ENCODE results near the gene CACNG7.

DNA sequence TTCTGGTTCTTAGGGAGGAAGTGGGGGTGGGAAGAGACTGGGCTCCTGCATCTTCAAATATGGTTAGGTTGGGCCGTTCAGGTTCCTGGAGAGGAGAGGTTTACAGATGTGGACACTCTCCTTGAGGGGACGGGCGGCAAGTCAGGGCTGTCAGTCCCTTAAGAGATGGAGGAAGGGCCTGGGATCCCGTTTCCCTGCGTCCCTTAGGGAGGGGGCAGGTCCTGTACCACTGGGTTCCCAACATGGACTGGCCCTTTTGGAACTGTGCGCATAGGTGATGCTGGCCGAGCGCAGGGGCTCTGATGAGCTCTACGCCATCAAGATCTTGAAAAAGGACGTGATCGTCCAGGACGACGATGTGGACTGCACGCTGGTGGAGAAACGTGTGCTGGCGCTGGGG lies 10.9 kb upstream of the CACNG7 start:
- no peak for TF ChIP-seq EZH2 (IDR thresholded peaks at IDR 0.05; ENCODE audit: borderline replicate concordance, low read length)
- TF ChIP-seq, protein P1, sequence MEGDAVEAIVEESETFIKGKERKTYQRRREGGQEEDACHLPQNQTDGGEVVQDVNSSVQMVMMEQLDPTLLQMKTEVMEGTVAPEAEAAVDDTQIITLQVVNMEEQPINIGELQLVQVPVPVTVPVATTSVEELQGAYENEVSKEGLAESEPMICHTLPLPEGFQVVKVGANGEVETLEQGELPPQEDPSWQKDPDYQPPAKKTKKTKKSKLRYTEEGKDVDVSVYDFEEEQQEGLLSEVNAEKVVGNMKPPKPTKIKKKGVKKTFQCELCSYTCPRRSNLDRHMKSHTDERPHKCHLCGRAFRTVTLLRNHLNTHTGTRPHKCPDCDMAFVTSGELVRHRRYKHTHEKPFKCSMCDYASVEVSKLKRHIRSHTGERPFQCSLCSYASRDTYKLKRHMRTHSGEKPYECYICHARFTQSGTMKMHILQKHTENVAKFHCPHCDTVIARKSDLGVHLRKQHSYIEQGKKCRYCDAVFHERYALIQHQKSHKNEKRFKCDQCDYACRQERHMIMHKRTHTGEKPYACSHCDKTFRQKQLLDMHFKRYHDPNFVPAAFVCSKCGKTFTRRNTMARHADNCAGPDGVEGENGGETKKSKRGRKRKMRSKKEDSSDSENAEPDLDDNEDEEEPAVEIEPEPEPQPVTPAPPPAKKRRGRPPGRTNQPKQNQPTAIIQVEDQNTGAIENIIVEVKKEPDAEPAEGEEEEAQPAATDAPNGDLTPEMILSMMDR (conservative IDR thresholded peaks at IDR 0.05 in 1 of 2, IDR thresholded peaks at IDR 0.05 in 1 of 2; ENCODE audit: extremely low read depth in 1 of 2, insufficient read depth in 1 of 2, low read depth in 1 of 2, low read length in 2 of 2): no peak

All from mammary epithelial cell (primary cell).